Colon (tissue), 2 donors: ENCODE data around the gene CTXN3.
"Not testable (repeated sequence)": the region's sequence is repeated elsewhere in the genome, so short reads cannot be mapped to it uniquely, and the experiment has no call there.

Experiments
- FAIRE-seq: peaks from 2 replicates; lab custom pipeline; 2012; peaks lifted over from hg19 to GRCh38; lab: Jason Lieb, UNC
- donor health status: control.
- donor health status: control.

CTXN3 gene

DNA sequence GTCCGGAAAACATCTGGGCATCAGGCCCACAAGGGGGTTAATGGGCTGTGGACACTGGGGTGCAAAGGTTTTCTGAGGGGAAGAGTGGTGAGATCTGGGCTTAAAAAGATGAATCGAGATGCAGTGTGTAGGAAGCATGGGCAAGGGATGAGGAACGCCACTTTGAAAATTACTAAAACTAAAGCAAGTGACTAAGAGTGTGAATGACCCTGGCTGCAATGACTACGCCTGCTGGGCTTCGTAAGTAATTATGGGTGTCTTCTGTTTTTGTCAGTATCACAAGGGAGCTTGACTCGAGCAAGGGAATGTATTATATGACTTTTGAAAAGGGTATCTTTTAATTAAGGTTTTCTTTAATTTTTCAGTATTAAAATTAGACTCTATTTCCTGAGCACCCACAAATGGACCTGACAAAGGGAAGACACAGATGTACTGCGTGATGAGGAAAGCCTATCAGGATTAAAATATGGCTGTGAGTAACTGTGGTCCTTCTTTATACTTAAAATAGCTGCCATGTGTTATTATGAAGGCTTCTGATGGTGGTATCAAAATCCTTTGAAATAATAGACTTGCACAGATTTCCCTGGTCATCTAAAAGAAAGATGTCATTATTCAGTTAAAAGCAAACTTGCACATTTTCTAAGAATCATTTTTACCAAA is 4.2 kb downstream of the CTXN3 start:
- FAIRE-seq = no peak

DNA sequence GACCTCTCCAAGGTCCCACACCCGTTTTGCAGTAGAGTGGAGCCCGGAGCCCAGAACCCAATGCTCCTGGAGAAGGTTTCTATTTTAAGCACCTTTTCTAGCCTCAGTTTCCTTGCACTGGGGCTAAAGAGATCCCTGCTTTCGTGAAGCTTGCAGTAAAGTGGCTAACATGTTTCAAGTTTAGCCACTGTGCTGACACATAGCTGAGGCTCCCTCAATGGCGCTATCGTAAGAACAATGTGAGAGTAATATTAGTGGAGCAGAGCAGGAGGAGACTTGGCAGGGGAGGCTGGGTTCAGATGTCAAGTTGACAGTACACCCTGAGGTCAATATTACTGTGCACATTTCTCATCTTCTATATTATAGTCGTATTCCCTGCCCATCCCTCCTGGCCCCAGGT is 7.9 kb downstream of the CTXN3 start:
- FAIRE-seq = no peak

- FAIRE-seq = no peak
Observed at GRCh38 chr5:127660047-127660733, 11.3 kb downstream of the CTXN3 start.

DNA sequence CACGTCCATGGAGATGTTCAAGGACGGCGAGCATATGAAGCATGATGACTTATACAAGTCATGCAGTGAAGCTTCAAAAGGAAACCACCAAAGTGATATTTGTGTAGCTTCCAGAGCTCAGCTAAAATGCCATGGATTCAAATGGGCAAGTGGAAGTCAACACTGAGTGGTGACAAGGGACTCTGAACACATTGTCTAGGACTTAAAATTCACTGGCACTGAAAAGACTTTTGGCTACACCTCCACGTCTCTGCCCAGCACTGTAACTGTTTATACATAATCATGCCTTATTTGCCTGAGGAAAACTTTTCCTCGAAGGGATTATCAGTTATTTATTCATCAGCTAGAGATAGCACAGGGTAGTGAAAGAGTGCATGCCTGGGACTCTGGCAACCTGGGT is 15.2 kb downstream of the CTXN3 start:
- no peak for FAIRE-seq

GRCh38 chr5:127665641-127666040 is 16.8 kb downstream of the CTXN3 start:
- no peak for FAIRE-seq

DNA sequence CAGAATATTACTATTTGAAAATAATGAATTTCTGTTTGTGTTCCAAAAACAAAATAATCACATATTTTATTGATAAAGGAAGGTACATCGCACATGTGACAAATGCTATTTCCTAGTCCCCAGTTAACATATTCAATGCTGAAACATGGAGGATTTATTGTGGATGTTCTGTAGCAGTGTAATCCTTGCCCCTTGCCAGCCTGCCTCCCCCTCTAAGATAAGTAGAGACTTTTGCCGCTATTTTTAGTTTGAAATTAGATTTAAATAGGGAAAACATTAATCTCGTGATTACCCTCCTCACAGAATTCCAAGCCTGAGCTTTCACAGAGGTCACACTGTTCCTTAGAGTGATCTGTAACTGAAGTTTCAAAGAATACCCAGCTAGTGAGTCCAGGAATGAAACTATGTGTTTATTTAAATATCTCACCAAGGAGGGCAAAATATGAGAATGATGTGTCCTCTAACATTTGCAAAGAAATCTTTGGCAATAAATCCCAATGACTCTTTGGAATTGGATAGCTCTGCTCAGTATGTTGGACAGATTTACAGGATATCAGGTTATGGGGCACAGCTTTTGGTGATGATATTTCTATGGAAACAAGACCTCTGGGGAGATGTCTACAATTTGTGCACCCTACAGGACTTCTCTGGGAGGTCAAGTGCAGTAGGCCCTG is 17.3 kb downstream of the CTXN3 start:
- no peak for FAIRE-seq

GRCh38 chr5:127667926-127668325 is 19.0 kb downstream of the CTXN3 start:
- no peak for FAIRE-seq

DNA sequence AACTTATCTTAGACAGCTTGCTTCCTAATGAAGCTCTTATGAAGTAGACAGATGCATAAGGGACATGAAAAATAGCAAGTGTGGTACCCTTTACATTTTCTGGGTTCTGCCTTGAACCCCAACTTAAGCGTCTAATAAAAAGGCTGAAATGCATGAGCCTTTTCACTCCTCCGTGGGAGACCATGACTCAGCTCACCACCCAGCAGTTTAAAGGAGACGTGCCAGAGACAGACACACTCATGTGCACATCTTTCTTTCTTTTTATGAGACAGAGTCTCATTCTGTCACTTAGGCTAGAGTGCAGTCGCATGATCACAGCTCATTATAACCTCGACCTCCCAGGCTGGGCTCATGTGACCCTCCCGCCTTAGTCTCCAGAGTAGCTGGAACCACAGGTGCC is 22.3 kb downstream of the CTXN3 start:
- no peak for FAIRE-seq

DNA sequence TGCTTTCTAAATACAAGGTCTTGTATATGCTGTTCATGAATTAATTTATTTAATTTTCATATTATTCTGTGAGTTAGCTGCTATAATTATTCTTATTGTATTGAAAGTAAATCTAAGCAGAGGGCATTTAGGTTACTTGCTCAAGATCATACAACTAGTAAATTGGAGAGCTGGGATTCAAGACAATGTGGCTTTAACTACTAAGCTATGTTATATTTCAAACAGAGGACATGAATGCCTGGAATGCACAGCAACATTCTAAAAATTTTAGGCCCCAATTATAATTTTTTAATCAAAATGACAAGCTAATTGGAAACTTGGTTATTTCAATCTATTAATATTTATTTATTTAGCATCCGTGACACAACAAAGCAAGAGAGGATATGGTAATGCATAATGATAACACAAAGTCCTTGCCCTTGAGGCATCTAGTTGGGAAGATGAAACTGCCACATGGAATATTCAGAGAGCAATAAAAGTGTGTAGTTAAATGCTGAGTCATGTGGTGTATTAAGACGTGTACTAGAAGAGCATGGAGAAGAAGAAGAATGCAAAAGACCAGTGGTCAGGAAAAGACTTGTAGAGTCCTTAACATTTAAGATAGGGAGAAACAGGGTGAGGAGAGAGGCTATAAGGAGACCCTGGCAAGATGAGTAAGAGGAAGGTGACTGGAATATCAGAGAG is 24.4 kb downstream of the CTXN3 start:
- no peak for FAIRE-seq

- FAIRE-seq = not testable (repeated sequence)
Observed at GRCh38 chr5:127676951-127677350, 28.1 kb downstream of the CTXN3 start.

- not testable (repeated sequence) for FAIRE-seq
Observed at GRCh38 chr5:127679691-127680330, 30.9 kb downstream of the CTXN3 start.

- no peak for FAIRE-seq
Observed at GRCh38 chr5:127680595-127680994, 31.7 kb downstream of the CTXN3 start.

DNA sequence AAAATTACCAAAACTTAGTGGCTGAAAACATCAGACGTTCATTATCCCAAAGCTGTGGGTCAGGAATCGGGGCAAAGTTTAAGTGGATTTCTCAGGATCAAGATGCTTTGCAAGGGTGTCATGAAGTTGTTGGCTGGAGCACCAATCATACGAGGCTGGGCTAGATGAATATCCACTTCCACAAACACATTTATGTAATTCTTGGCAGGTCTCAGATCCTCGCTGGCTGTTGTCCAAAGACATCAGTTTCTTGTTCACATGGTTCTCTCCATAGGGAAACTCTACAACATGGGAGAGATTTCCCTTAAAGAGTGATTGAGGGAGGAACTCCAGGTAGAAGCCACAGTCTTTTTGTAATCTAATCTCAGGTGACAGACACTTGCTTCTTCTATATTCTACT is 34.1 kb downstream of the CTXN3 start:
- FAIRE-seq = no peak

DNA sequence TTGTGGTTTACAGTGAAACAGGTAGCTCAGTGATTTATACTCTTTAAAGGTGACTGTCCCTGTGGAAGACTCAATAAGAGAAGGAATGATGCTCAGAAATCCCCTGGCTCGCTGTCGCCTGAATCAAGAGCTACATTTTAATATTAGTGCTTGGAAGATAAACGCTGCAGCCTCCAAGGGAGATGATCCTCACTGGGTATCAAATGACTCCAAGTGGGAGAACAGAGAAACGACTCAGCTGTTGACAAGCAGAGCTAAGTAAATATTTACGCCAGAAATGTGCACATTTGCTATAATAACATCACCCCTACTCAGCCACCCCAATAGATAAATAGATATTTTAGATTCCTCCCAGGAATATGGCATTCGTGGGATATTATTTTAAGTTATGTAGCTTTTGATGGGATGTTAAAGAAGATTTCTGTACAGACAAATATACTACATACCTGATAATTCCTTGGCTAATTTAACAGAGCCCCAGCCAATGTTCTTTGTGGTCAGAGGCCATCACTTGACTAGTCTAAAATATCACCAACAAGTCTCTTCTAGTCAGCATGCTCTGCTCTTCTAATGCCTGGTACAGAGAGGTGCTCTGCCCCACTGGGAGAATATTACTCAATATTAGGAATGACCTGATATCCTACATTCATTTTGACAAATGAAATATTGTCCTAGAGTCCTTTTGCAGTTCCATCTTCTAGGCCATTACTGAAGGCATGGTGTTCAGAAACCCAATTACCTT is 36.0 kb downstream of the CTXN3 start:
- no peak for FAIRE-seq

DNA sequence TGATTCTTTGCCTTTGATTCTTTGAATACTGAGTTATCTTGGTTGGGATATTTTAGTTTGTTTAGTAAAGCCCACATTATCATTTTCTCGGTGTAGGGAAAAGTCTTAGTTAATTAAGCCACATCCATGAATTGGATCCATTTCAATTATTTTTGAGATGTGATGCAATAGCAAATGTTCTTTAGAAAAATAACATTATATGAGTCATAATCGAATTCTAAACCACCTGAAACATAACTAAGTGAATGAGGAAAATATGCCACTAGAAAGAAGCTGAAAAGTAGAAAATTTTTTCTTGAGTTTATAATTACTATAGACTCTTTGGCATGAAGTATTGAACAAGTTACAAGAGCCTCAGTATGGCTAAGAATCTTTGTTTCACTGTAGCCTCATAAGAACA is 36.8 kb downstream of the CTXN3 start:
- FAIRE-seq = no peak

GRCh38 chr5:127686424-127686823 is 37.5 kb downstream of the CTXN3 start:
- no peak for FAIRE-seq

DNA sequence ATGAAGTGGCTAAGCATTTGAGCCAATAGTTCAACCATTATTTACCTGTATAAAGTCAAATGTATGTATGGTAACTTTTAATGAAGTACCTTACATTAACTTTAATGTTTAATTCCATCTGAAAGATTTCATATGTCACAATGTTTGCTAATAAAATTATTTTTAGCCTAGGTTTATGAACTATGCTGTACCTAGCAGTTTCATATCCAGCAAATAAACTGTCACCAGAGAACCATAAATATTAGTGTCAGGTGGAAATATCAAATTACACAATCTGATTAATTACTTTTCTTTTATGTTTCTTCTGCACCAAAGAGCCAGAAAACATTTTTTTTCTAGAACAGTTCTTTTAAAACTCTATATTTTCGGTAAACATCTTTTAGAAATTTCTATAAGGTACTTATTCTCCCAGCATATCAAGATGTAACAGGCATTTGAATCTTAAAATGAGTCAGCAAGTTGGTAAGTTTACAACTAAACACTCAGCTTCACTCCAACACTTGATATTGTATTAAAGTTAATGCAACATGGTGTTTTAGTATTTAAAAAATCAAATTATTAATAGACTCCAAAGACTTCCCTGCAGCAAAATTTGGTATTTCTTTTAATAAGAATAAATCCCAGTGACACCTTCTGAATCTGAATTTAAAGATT is 45.8 kb downstream of the CTXN3 start:
- no peak for FAIRE-seq

DNA sequence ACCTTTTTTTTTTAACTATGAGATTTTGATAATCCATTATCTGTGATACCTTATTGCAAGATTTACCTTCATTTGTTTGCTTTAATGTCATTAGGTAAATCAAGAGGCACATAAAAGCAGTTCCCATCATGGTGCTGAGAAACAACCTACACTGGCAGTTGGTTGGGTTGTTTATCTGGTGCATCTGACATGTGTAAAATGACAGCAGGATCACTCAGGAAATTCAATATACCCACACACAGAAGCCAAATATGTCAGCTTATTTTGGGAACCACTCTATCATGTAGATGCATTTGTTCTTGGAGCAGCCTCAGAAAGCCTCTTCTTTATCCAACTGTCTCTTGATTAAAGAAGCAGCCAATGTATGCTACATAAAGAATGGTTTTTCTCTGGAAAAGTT is 46.5 kb downstream of the CTXN3 start:
- no peak for FAIRE-seq

- FAIRE-seq = no peak
Observed at GRCh38 chr5:127696683-127697082, 47.8 kb downstream of the CTXN3 start.

DNA sequence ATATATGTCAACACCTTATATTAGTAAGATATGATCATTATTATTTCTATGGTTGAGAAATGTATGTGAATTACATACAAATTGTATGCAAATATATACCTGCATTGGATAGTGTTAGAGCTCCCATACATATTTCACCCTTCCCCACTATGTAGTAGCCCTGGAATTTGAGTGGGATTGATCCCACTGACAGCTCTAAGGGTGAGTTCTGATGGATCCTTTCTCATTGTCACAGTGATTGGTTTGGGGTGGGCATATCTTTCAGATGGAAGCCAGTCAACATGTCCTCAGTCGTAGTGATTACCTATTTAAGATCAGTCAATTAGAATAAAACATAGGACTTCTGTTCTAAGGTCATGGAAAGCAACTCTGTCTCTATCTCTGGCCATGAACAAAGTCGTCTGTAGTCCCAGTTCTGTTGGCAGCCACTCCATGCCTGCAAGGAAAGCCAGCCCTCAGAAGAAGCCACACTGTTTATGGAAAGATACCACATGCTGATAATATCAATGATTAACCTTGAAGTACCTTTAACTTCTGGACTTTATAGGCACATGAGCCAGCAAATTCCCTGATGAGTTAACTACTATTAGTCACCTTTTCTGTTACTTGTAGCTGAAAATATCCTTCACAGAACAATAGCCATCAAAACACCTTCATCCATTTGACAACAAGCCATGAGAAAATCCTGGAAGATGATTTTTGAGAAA is 49.2 kb downstream of the CTXN3 start:
- no peak for FAIRE-seq

DNA sequence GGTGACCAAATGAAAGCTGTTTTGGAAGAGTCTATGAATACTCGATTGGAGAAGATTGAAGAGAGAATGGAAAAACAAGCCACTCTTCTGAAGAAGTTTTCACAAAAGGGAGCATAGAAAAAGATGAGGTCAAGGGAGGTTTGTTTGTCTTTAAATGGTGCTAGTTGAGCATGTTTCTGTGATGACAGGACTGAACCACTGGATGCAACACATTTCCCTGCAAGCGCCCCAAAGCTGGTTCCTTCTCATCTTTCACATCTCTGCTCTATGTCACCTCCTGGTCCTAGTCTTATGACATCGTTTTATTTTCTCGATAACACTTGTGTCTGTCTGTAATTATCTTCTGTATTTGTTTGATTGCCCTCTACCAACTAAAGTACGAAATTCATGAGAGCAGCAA is 50.5 kb downstream of the CTXN3 start:
- FAIRE-seq = no peak
